MCF 10A (cell line): Measurements from ENCODE around the gene RNF126. TPM values are rescaled to one million over a fixed set of nuclear protein-coding genes. Genes with fewer than 3 reads are reported as not detected.

ENCODE experiments used
- BruUV-seq: library from RNA; stranded (reverse); fragments of 400-500 nt; replicated peaks from 2 replicates; lab custom pipeline; 2021; lab: Mats Ljungman, UMichigan
- CTCF ChIA-PET: fragments of 300-600 bp; sonication (Branson Sonifier 250); formaldehyde crosslinking; extraction: SDS; loops from one replicate; lab custom pipeline; 2021; ENCODE audit warnings: antibody characterized with exemption, inconsistent platforms; lab: Yijun Ruan, JAX
- POLR2A ChIA-PET: fragments of 300-600, 350-650 bp; sonication (Branson Sonifier 250); formaldehyde crosslinking; extraction: SDS; loops from one replicate; lab custom pipeline; 2020; ENCODE audit warnings: antibody characterized with exemption, inconsistent platforms; lab: Yijun Ruan, JAX
- DNase-seq: peaks from one replicate; pipeline ENCODE4 v3.0.0-alpha.2; 2018; ENCODE audit not compliant: unreplicated experiment
- H3K27ac Mint-ChIP-seq: one replicate; pipeline ENCODE4 v1.8.0; 2022; ENCODE audit warnings: mild to moderate bottlenecking, low read depth, mixed read lengths; ENCODE audit not compliant: unreplicated experiment
- H3K27me3 Mint-ChIP-seq: one replicate; pipeline ENCODE4 v1.8.0; 2022; ENCODE audit warnings: mixed read lengths; ENCODE audit not compliant: insufficient read depth, unreplicated experiment
- H3K36me3 Mint-ChIP-seq: one replicate; pipeline ENCODE4 v1.8.0; 2022; ENCODE audit warnings: mild to moderate bottlenecking, moderate library complexity, mixed read lengths; ENCODE audit not compliant: insufficient read depth, unreplicated experiment
- H3K4me1 Mint-ChIP-seq: one replicate; pipeline ENCODE4 v1.8.0; 2022; ENCODE audit warnings: mixed read lengths; ENCODE audit not compliant: insufficient read depth, unreplicated experiment
- H3K4me3 Mint-ChIP-seq: one replicate; pipeline ENCODE4 v1.8.0; 2022; ENCODE audit warnings: mild to moderate bottlenecking, moderate library complexity, mixed read lengths; ENCODE audit not compliant: unreplicated experiment
- H3K9me3 Mint-ChIP-seq: one replicate; pipeline ENCODE4 v1.8.0; 2022; ENCODE audit warnings: mixed read lengths; ENCODE audit not compliant: unreplicated experiment
- intact Hi-C: fragments of 100-400 bp; cut with micrococcal nuclease; formaldehyde crosslinking; loops from 2 replicates; pipeline ENCODE4 v1.14.1; 2022
- total RNA-seq: library from RNA; stranded (reverse); gene quantifications from 2 replicates; pipeline ENCODE4 v1.2.3, GENCODE V29; 2022
- TF ChIP-seq, protein P1 (sequence below): fragments of 200-600 bp; IDR thresholded peaks from one replicate; pipeline ENCODE4 v1.8.0; 2022; ENCODE audit warnings: antibody characterized with exemption, mild to moderate bottlenecking; ENCODE audit not compliant: unreplicated experiment

Gene RNF126
- total RNA-seq, 1 experiment from 2014 or later, result 68.0 TPM

GRCh38 chr19:661427-662196 is 1.4 kb downstream of the RNF126 start:
- peak overlapping the region; percentile 87 for H3K4me3 Mint-ChIP-seq
- ChIA-PET CTCF (no interaction called here), POLR2A (interaction anchor here (0.6 to 3.3 kb wide), 9 partner anchors 15 to 142 kb away, joined by 3 to 33 read pairs (median 5); partner anchors contain the start of genes CDC34, FSTL3 and POLRMT)
- no peaks in the 10 kb centered on the region for H3K9me3 Mint-ChIP-seq
- H3K27me3 Mint-ChIP-seq, result no peaks in the 10 kb centered on the region
- peaks cover 31% of the 10 kb centered on the region for H3K4me1 Mint-ChIP-seq
- TF ChIP-seq, protein P1, sequence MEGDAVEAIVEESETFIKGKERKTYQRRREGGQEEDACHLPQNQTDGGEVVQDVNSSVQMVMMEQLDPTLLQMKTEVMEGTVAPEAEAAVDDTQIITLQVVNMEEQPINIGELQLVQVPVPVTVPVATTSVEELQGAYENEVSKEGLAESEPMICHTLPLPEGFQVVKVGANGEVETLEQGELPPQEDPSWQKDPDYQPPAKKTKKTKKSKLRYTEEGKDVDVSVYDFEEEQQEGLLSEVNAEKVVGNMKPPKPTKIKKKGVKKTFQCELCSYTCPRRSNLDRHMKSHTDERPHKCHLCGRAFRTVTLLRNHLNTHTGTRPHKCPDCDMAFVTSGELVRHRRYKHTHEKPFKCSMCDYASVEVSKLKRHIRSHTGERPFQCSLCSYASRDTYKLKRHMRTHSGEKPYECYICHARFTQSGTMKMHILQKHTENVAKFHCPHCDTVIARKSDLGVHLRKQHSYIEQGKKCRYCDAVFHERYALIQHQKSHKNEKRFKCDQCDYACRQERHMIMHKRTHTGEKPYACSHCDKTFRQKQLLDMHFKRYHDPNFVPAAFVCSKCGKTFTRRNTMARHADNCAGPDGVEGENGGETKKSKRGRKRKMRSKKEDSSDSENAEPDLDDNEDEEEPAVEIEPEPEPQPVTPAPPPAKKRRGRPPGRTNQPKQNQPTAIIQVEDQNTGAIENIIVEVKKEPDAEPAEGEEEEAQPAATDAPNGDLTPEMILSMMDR, result no peak
- intact Hi-C loops, result loop anchor here (2.0 to 5.0 kb wide), 2 partner anchors 74 to 129 kb away; partner anchors contain the start of gene HCN2
- peaks cover 7% of the 10 kb centered on the region for H3K36me3 Mint-ChIP-seq
- H3K27ac Mint-ChIP-seq, result peak overlapping the region; percentile 88
- TSS peak; percentile 47 for BruUV-seq
- DNase-seq, result no peak

DNA sequence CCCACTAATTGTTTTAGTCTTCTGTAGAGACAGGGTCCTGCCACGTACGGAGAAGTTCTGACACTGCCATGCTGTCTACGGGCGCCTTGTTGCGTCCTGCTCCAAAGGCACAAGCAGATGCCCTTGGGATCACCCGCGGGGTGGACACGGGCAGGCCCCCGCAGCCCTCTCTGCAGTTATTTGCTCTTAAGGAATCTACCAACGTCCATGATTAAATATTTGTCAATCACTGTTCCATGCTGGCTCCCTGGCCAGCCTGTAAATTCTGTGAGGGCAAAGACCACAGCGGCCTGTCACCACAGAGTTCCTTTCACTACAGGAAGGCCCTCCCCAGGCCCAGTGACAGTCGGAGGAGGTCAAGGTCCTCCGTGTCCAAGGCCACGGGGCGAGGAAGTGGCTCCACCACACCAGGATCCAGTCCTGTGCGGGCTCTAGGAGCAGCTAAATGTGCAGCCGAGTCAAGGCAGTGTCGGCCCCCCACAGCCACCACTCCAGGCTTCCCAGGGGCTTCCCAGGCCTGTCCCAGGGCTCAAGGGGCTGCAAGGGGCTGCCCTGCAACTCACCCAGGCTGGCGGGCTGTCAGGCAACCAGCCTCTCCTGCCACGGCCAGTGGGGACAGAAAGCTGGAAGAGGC is 2.1 kb downstream of the RNF126 start:
- no peaks in the 10 kb centered on the region for H3K27me3 Mint-ChIP-seq
- H3K27ac Mint-ChIP-seq, result peak overlapping the region; percentile 88
- H3K4me3 Mint-ChIP-seq, result peak overlapping the region; percentile 87
- TF ChIP-seq, protein P1, result no peak
- no peak for DNase-seq
- intact Hi-C loops, result loop anchor here (2.0 to 5.0 kb wide), 2 partner anchors 74 to 128 kb away; partner anchors contain the start of gene HCN2
- ChIA-PET POLR2A (interaction anchor here (0.6 to 3.3 kb wide), 11 partner anchors 16 to 143 kb away, joined by 3 to 33 read pairs (median 5); partner anchors contain the start of genes CDC34, FSTL3 and POLRMT), CTCF (no interaction called here)
- no peaks in the 10 kb centered on the region for H3K9me3 Mint-ChIP-seq
- peaks cover 7% of the 10 kb centered on the region for H3K36me3 Mint-ChIP-seq
- H3K4me1 Mint-ChIP-seq, result peaks cover 31% of the 10 kb centered on the region
- BruUV-seq, result no TSS peak

DNA sequence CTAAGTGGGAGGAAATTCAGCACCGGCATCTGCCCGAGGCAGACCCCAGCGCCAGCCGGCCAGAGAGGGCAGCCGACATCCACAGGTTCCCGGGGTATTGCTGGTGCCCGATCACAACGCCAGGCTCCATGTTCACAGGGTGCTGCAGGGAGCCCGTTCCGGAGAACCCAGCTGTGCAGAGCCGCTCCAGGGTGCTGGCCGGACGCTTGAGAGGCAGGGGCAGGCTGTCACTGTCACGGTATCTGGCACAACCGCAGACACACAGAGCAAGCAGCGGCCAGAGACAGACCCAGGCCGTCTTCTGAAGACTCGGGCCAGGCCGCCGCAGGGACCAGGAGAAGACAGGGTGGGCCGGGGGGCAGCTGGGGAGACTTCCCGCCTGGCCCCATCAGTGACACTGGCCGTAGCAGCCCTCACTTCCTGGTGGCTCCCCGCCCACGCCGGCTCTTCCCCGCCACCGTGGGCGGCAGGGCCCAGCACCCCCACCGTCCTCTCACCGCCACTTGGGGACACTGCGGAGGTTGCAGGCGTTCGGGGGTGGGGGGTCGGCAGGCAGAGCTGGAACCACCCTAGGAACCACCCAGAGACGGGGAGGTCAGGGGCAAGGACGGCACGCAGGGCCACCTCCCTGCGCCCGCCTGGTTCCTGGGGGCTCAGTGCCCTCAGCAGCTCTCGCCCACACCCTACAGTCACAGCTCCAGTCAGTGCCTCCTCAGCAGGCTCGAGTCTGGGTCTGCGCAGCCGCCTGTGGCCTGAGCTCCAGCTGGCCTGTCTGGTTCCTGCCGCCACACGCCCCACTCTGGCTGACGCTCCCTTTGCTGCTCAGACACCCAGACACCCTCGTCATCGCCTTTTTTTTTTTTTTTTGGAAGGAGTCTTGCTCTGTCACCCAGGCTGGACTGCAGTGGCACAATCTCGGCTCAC is 3.8 kb downstream of the RNF126 start:
- POLR2A ChIA-PET, result interaction anchor here (0.6 to 3.3 kb wide), 6 partner anchors 17 to 641 kb away, joined by 3 to 33 read pairs (median 4); partner anchors contain the start of genes CDC34, FSTL3 and POLRMT
- peak overlapping the region; percentile 87 for H3K4me3 Mint-ChIP-seq
- BruUV-seq, result no TSS peak
- H3K27ac Mint-ChIP-seq, result peak overlapping the region; percentile 88
- no peak for DNase-seq
- H3K4me1 Mint-ChIP-seq, result peaks cover 23% of the 10 kb centered on the region
- peaks cover 19% of the 10 kb centered on the region for H3K36me3 Mint-ChIP-seq
- H3K27me3 Mint-ChIP-seq, result no peaks in the 10 kb centered on the region
- TF ChIP-seq, protein P1, result no peak
- intact Hi-C loops, result loop anchor here (2.0 kb wide), 1 partner anchor 26 kb away; the partner anchor contains the start of gene POLRMT
- CTCF ChIA-PET, result interaction anchor here (0.6 kb wide), 1 partner anchor 362 kb away, joined by 4 read pairs; the partner anchor contains the start of gene RNU6-2
- H3K9me3 Mint-ChIP-seq, result no peaks in the 10 kb centered on the region
